ENCODE data around the gene DCTN1. TPM values are rescaled to one million over a fixed set of nuclear protein-coding genes. Genes with fewer than 3 reads are reported as not detected.

Gene DCTN1
- total RNA-seq (ENCODE audit: low replicate concordance): 100 and 134 TPM in 2 replicates

- peak within 1 kb of the TSS; percentile 84 for H3K27ac Mint-ChIP-seq
- H3K36me3 ChIP-seq: no peaks in the 10 kb centered on the region
- H3F3A ChIP-seq (ENCODE audit: low read depth): peaks cover 15% of the 10 kb centered on the region
- H3K27ac ChIP-seq: peak within 1 kb of the TSS; percentile 54
- H3K36me3 Mint-ChIP-seq: peaks cover 15% of the 10 kb centered on the region
- peak within 1 kb of the TSS; percentile 48 for H3K4me3 ChIP-seq
- no peaks in the 10 kb centered on the region for H3K9me3 ChIP-seq (ENCODE audit: low read depth)
- peak within 1 kb of the TSS; percentile 74 for H3K4me3 Mint-ChIP-seq
- H3K79me2 ChIP-seq (ENCODE audit: low read depth): peaks cover 73% of the 10 kb centered on the region
- no peaks in the 10 kb centered on the region for H3K9me3 Mint-ChIP-seq
- peaks cover 23% of the 10 kb centered on the region for H3K4me1 Mint-ChIP-seq
- TF ChIP-seq CTCF (IDR thresholded peaks at IDR 0.05): no peak
- TF ChIP-seq EZH2phosphoT487 (IDR thresholded peaks at IDR 0.05): no peak
- no peak for TF ChIP-seq EZH2 (IDR thresholded peaks at IDR 0.05)
- peaks cover 2% of the 10 kb centered on the region for H3K27me3 Mint-ChIP-seq (ENCODE audit: insufficient read depth, low read depth)
- peak; percentile 79 for DNase-seq (ENCODE audit: low spot score)
- H3K27me3 ChIP-seq: no peaks in the 10 kb centered on the region
- no peak within 1 kb of the TSS for H2AFZ ChIP-seq (replicated peaks)
- peaks cover 32% of the 10 kb centered on the region for H3K4me1 ChIP-seq
- peaks cover 47% of the 10 kb centered on the region for H4K20me1 ChIP-seq (ENCODE audit: low read depth)
- H3K4me2 ChIP-seq: peak within 1 kb of the TSS; percentile 87
- H3K9ac ChIP-seq: peak within 1 kb of the TSS; percentile 43
These were observed at the start of gene DCTN1 for GRCh38 chr2:74379851-74380789. DCTN1 (minus strand) TSS chr2:74380311; CDS start chr2:74380037, 274 bp downstream.

GRCh38 chr2:74428675-74429074 lies 48.6 kb upstream of the DCTN1 start:
- Mint-ChIP-seq H3K4me3 (no peak overlapping the region), H3K36me3 (peaks cover 34% of the 10 kb centered on the region), H3K9me3 (no peaks in the 10 kb centered on the region), H3K27me3 (ENCODE audit: insufficient read depth, low read depth) (peaks cover 2% of the 10 kb centered on the region), H3K4me1 (peaks cover 12% of the 10 kb centered on the region), H3K27ac (no peak overlapping the region)
- H3K27me3 ChIP-seq: no peaks in the 10 kb centered on the region
- H3K9me3 ChIP-seq (ENCODE audit: low read depth): no peaks in the 10 kb centered on the region
- no peaks in the 10 kb centered on the region for H3K4me1 ChIP-seq
- no peak overlapping the region for H3K4me2 ChIP-seq
- no peak overlapping the region for H2AFZ ChIP-seq (replicated peaks)
- H3K27ac ChIP-seq: no peak overlapping the region
- H3K36me3 ChIP-seq: no peaks in the 10 kb centered on the region
- no peak for DNase-seq (ENCODE audit: low spot score)
- TF ChIP-seq EZH2phosphoT487 (IDR thresholded peaks at IDR 0.05): no peak
- no peak for TF ChIP-seq EZH2 (IDR thresholded peaks at IDR 0.05)
- TF ChIP-seq CTCF (IDR thresholded peaks at IDR 0.05): no peak
- H3K4me3 ChIP-seq: no peak overlapping the region
- peaks cover 21% of the 10 kb centered on the region for H3F3A ChIP-seq (ENCODE audit: low read depth)
- peaks cover 30% of the 10 kb centered on the region for H4K20me1 ChIP-seq (ENCODE audit: low read depth)
- peaks cover 6% of the 10 kb centered on the region for H3K79me2 ChIP-seq (ENCODE audit: low read depth)
- no peak overlapping the region for H3K9ac ChIP-seq

- no peak overlapping the region for H3K4me3 Mint-ChIP-seq
- no peaks in the 10 kb centered on the region for H3K4me1 ChIP-seq
- H3K9me3 ChIP-seq (ENCODE audit: low read depth): no peaks in the 10 kb centered on the region
- peaks cover 30% of the 10 kb centered on the region for H4K20me1 ChIP-seq (ENCODE audit: low read depth)
- peaks cover 40% of the 10 kb centered on the region for H3K36me3 Mint-ChIP-seq
- H3K27me3 ChIP-seq: no peaks in the 10 kb centered on the region
- DNase-seq (ENCODE audit: low spot score): no peak
- H2AFZ ChIP-seq (replicated peaks): no peak overlapping the region
- peaks cover 21% of the 10 kb centered on the region for H3K4me1 Mint-ChIP-seq
- H3K36me3 ChIP-seq: no peaks in the 10 kb centered on the region
- H3K79me2 ChIP-seq (ENCODE audit: low read depth): peaks cover 9% of the 10 kb centered on the region
- no peak overlapping the region for H3K4me2 ChIP-seq
- H3K27ac ChIP-seq: no peak overlapping the region
- peaks cover 6% of the 10 kb centered on the region for H3K27me3 Mint-ChIP-seq (ENCODE audit: insufficient read depth, low read depth)
- no peak overlapping the region for H3K4me3 ChIP-seq
- no peak overlapping the region for H3K9ac ChIP-seq
- TF ChIP-seq CTCF (IDR thresholded peaks at IDR 0.05) (no peak), EZH2 (IDR thresholded peaks at IDR 0.05) (no peak), EZH2phosphoT487 (IDR thresholded peaks at IDR 0.05) (no peak)
- H3F3A ChIP-seq (ENCODE audit: low read depth): peaks cover 21% of the 10 kb centered on the region
- no peaks in the 10 kb centered on the region for H3K9me3 Mint-ChIP-seq
- no peak overlapping the region for H3K27ac Mint-ChIP-seq
These were observed 47.4 kb upstream of the DCTN1 start for GRCh38 chr2:74427551-74427950.
